ENCODE results near the gene GUK1. TPM values are rescaled to one million over a fixed set of nuclear protein-coding genes. Genes with fewer than 3 reads are reported as not detected.
A peak's percentile ranks its signal among the peaks of the same experiment; 100 is the strongest.
"Not testable (repeated sequence)": the region's sequence is repeated elsewhere in the genome, so short reads cannot be mapped to it uniquely, and the experiment has no call there.

The GUK1 gene
- total RNA-seq, 2 donors from 2014 or later = 252 to 422 TPM

GRCh38 chr1:228108055-228108690 lies 31.9 kb upstream of the GUK1 start:
- ATAC-seq (ENCODE audit: insufficient number of reproducible peaks, low FRiP score, low read depth) (no peak), DNase-seq (ENCODE audit: low spot score) (no peak)
- H3K27ac ChIP-seq = peak overlapping the region; percentile 76 to 90
- TF ChIP-seq CTCF (IDR thresholded peaks at IDR 0.05) = no peak
- peaks cover 10% of the 10 kb centered on the region for H3K36me3 ChIP-seq
- H3K9me3 ChIP-seq = no peaks in the 10 kb centered on the region
- H3K4me1 ChIP-seq (ENCODE audit: control insufficient read depth in 1 of 2, low read depth in 2 of 2) = peaks cover 14 to 35% of the 10 kb centered on the region in 2 donors
- H3K4me3 ChIP-seq = peak overlapping the region; percentile 93
- H3K27me3 ChIP-seq (replicated peaks; ENCODE audit: insufficient read depth) = no peaks in the 10 kb centered on the region

GRCh38 chr1:228108742-228109072 lies 31.4 kb upstream of the GUK1 start:
- Histone ChIP-seq H3K4me1 (ENCODE audit: control insufficient read depth in 1 of 2, low read depth in 2 of 2) (peaks cover 12 to 32% of the 10 kb centered on the region in 2 donors), H3K9me3 (no peaks in the 10 kb centered on the region), H3K27ac (peak overlapping the region; percentile 76 to 90), H3K36me3 (peaks cover 10% of the 10 kb centered on the region), H3K4me3 (peak overlapping the region; percentile 93), H3K27me3 (replicated peaks; ENCODE audit: insufficient read depth) (no peaks in the 10 kb centered on the region)
- ATAC-seq (ENCODE audit: insufficient number of reproducible peaks, low FRiP score, low read depth) (no peak), DNase-seq (ENCODE audit: low spot score) (no peak)
- no peak for TF ChIP-seq CTCF (IDR thresholded peaks at IDR 0.05)

GRCh38 chr1:228109073-228109961 lies 30.8 kb upstream of the GUK1 start, which contains the start of gene MRPL55:
MRPL55 (minus strand) TSS chr1:228109299; CDS start chr1:228108260, 1,039 bp downstream.
- no peak for TF ChIP-seq CTCF (IDR thresholded peaks at IDR 0.05)
- ATAC-seq (ENCODE audit: insufficient number of reproducible peaks, low FRiP score, low read depth) (peak; percentile 98), DNase-seq (ENCODE audit: low spot score) (peak; percentile 92)
- Histone ChIP-seq H3K9me3 (no peaks in the 10 kb centered on the region), H3K27ac (peak within 1 kb of the TSS; percentile 76 to 90), H3K36me3 (peaks cover 10% of the 10 kb centered on the region), H3K27me3 (replicated peaks; ENCODE audit: insufficient read depth) (no peaks in the 10 kb centered on the region), H3K4me3 (peak within 1 kb of the TSS; percentile 93), H3K4me1 (ENCODE audit: control insufficient read depth in 1 of 2, low read depth in 2 of 2) (peaks cover 10 to 26% of the 10 kb centered on the region in 2 donors)

- ATAC-seq (ENCODE audit: insufficient number of reproducible peaks, low FRiP score, low read depth) = peak; percentile 15
- peaks cover 10% of the 10 kb centered on the region for H3K36me3 ChIP-seq
- TF ChIP-seq CTCF (IDR thresholded peaks at IDR 0.05) = no peak
- H3K27me3 ChIP-seq (replicated peaks; ENCODE audit: insufficient read depth) = no peaks in the 10 kb centered on the region
- H3K4me1 ChIP-seq (ENCODE audit: control insufficient read depth in 1 of 2, low read depth in 2 of 2) = peaks cover 10 to 25% of the 10 kb centered on the region in 2 donors
- peak overlapping the region; percentile 76 to 90 for H3K27ac ChIP-seq
- peak overlapping the region; percentile 93 for H3K4me3 ChIP-seq
- no peak for DNase-seq (ENCODE audit: low spot score)
- no peaks in the 10 kb centered on the region for H3K9me3 ChIP-seq
Observed at GRCh38 chr1:228109962-228110488, 30.1 kb upstream of the GUK1 start.

- peak overlapping the region in 1 of 2 donors; percentile 76 for H3K27ac ChIP-seq
- TF ChIP-seq CTCF (IDR thresholded peaks at IDR 0.05) = no peak
- H3K36me3 ChIP-seq = peaks cover 10% of the 10 kb centered on the region
- ATAC-seq (ENCODE audit: insufficient number of reproducible peaks, low FRiP score, low read depth) (no peak), DNase-seq (ENCODE audit: low spot score) (no peak)
- peak overlapping the region; percentile 93 for H3K4me3 ChIP-seq
- H3K9me3 ChIP-seq = no peaks in the 10 kb centered on the region
- H3K27me3 ChIP-seq (replicated peaks; ENCODE audit: insufficient read depth) = no peaks in the 10 kb centered on the region
- H3K4me1 ChIP-seq (ENCODE audit: control insufficient read depth in 1 of 2, low read depth in 2 of 2) = peaks cover 10 to 25% of the 10 kb centered on the region in 2 donors
Observed at GRCh38 chr1:228110556-228110955, 29.5 kb upstream of the GUK1 start.

GRCh38 chr1:228111315-228111714 lies 28.8 kb upstream of the GUK1 start:
- DNase-seq (ENCODE audit: low spot score) = not testable (repeated sequence)

More at GRCh38 chr1:228111315-228111714, 28.8 kb upstream of the GUK1 start:
- H3K4me3 ChIP-seq; H3K27ac ChIP-seq; ATAC-seq (ENCODE audit: insufficient number of reproducible peaks, low FRiP score, low read depth); H3K27me3 ChIP-seq (replicated peaks; ENCODE audit: insufficient read depth); H3K36me3 ChIP-seq; H3K9me3 ChIP-seq: not testable (repeated sequence)
- peaks cover 10 to 25% of the 10 kb centered on the region in 2 donors for H3K4me1 ChIP-seq (ENCODE audit: control insufficient read depth in 1 of 2, low read depth in 2 of 2)

All from thoracic aorta (tissue), 2 donors.